SU-DHL-6 (cell line): ENCODE measurements around the gene PITPNC1.

ENCODE experiments used
- EZH2phosphoT487 ChIP-seq: fragments of 200-600 bp; sonication (generic), shearing (Covaris generic); conservative IDR thresholded peaks from 2 replicates; pipeline ENCODE4 v1.6.1; 2018; ENCODE audit warnings: mild to moderate bottlenecking, antibody characterized with exemption, low read length, moderate library complexity, mixed read lengths
- TF ChIP-seq, protein P1 (sequence below): fragments of 200-600 bp; sonication (generic); IDR thresholded peaks from one replicate; pipeline ENCODE4 v1.5.1; 2017; ENCODE audit warnings: antibody characterized with exemption, mild to moderate bottlenecking, low read length, moderate library complexity; ENCODE audit not compliant: insufficient read depth, poor library complexity, severe bottlenecking

- TF ChIP-seq, protein P1, sequence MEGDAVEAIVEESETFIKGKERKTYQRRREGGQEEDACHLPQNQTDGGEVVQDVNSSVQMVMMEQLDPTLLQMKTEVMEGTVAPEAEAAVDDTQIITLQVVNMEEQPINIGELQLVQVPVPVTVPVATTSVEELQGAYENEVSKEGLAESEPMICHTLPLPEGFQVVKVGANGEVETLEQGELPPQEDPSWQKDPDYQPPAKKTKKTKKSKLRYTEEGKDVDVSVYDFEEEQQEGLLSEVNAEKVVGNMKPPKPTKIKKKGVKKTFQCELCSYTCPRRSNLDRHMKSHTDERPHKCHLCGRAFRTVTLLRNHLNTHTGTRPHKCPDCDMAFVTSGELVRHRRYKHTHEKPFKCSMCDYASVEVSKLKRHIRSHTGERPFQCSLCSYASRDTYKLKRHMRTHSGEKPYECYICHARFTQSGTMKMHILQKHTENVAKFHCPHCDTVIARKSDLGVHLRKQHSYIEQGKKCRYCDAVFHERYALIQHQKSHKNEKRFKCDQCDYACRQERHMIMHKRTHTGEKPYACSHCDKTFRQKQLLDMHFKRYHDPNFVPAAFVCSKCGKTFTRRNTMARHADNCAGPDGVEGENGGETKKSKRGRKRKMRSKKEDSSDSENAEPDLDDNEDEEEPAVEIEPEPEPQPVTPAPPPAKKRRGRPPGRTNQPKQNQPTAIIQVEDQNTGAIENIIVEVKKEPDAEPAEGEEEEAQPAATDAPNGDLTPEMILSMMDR, result no peak
- TF ChIP-seq EZH2phosphoT487, result no peak
Observed at GRCh38 chr17:67379251-67379630, 2.2 kb downstream of the PITPNC1 start.
